ENCODE results near the gene SGSM1. TPM values are rescaled to one million over a fixed set of nuclear protein-coding genes. Genes with fewer than 3 reads are reported as not detected.
"Not testable (repeated sequence)": the region's sequence is repeated elsewhere in the genome, so short reads cannot be mapped to it uniquely, and the experiment has no call there.

The SGSM1 gene
- total RNA-seq, 2 donors from 2014 or later, result 3.6 to 4.6 TPM

DNA sequence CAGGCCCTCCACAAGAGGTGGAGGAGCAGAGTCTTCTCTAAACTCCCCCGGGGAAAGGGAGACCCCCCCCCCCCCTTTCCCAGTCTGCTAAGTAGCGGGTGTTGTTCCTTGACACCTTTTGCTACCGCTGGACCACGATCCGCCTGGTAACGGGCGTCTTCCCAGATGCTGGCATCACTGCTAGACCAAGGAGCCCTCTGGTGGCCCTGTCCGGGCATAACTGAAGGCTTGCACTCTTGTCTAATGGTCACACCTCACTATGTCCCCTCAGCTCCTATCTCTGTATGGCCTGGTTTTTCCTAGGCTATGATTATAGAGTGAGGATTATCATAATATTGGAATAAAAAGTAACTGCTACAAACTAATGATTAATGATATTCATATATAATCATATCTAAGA, 31.5 kb downstream of the SGSM1 start:
- intact Hi-C loops (cut with DNase I); H3K4me3 ChIP-seq; H3K36me3 ChIP-seq (replicated peaks in 1 of 2; ENCODE audit: insufficient read depth in 1 of 2, low read depth in 2 of 2); H3K27ac ChIP-seq; H3K9me3 ChIP-seq; H3K27me3 ChIP-seq; ATAC-seq: not testable (repeated sequence)
- DNase-seq, result peak in 3 of 4 donors; percentile 64 to 73 (median 65)
- 45 to 84% methylated on average over 4 to 7 of the region's 8 CpGs for WGBS, 2 donors
- peaks cover 11% of the 10 kb centered on the region for H3K4me1 ChIP-seq
- TF ChIP-seq CTCF (IDR thresholded peaks at IDR 0.05), result peak in 4 of 7 experiments; percentile 36 to 54 (median 48)

- intact Hi-C loops (cut with DNase I), result no loop called here
- Histone ChIP-seq H3K36me3 (replicated peaks in 1 of 2; ENCODE audit: insufficient read depth in 1 of 2, low read depth in 2 of 2) (no peaks in the 10 kb centered on the region), H3K27ac (no peak overlapping the region), H3K4me3 (no peak overlapping the region), H3K4me1 (peaks cover 11% of the 10 kb centered on the region), H3K27me3 (no peaks in the 10 kb centered on the region), H3K9me3 (no peaks in the 10 kb centered on the region)
- ATAC-seq (peak; percentile 63), DNase-seq (peak; percentile 38 to 70 (median 68))
- 10 to 35% methylated on average over 1 of the region's 1 CpG for WGBS, 2 donors
- TF ChIP-seq CTCF (IDR thresholded peaks at IDR 0.05), result no peak
- no peak for TF ChIP-seq POLR2A (IDR thresholded peaks at IDR 0.05)
Observed at GRCh38 chr22:24841261-24841660, 35.2 kb downstream of the SGSM1 start.

GRCh38 chr22:24843048-24843447, 37.0 kb downstream of the SGSM1 start:
- no peak overlapping the region for H3K4me3 ChIP-seq
- no peaks in the 10 kb centered on the region for H3K9me3 ChIP-seq
- WGBS, 2 donors, result 29 to 43% methylated on average over 3 of the region's 3 CpGs
- no peak for ATAC-seq
- intact Hi-C loops (cut with DNase I), result no loop called here
- no peaks in the 10 kb centered on the region for H3K27me3 ChIP-seq
- no peak for DNase-seq
- H3K27ac ChIP-seq, result no peak overlapping the region
- TF ChIP-seq POLR2A (IDR thresholded peaks at IDR 0.05) (no peak), CTCF (IDR thresholded peaks at IDR 0.05) (no peak)
- H3K36me3 ChIP-seq (replicated peaks in 1 of 2; ENCODE audit: insufficient read depth in 1 of 2, low read depth in 2 of 2), result no peaks in the 10 kb centered on the region
- peaks cover 11% of the 10 kb centered on the region for H3K4me1 ChIP-seq

DNA sequence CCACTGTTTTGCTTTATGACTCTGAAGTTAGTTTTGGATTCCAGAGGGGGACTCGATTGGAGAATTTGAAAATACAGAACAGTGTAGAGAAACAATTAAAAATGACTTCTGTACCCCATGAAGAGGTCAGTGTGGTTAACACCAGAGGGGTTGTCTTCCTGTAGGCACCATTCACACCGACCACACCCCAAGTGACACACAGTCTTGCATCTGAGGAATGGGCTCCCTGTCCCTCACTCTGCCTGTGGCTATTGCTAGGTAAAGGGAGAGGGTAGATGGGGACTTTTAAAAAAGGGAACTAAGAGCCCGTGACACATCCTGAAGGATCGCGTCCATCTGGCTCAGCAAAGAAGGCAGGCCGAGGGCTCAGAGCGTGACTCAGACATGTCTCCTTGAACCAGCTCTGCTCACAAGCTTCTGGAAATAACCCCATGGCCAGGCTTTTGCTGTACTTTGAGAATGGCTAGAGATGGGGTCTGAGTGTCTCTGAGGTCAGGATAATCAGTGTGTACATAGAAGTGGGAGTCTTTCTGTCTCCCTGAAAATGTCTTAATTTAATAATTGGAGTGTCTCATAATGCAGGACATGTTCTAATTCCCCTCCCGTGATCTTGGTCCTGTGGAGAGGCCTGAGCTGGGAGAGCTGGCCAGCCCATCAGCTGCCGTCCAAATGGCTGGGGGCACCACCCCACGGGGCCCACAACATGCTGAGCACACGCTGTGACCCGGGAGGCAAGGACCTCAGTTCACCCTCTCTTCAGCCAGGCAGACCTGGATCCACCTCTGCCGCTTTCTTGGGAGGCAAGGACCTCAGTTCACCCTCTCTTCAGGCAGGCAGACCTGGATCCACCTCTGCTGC, 39.3 kb downstream of the SGSM1 start:
- peak in 1 of 4 donors; percentile 15 for DNase-seq
- Histone ChIP-seq H3K36me3 (replicated peaks in 1 of 2; ENCODE audit: insufficient read depth in 1 of 2, low read depth in 2 of 2) (no peaks in the 10 kb centered on the region), H3K9me3 (no peaks in the 10 kb centered on the region), H3K4me1 (peaks cover 30% of the 10 kb centered on the region), H3K27me3 (no peaks in the 10 kb centered on the region), H3K27ac (no peak overlapping the region), H3K4me3 (no peak overlapping the region)
- TF ChIP-seq CTCF (IDR thresholded peaks at IDR 0.05) (no peak), POLR2A (IDR thresholded peaks at IDR 0.05) (no peak)
- WGBS, 2 donors, result 73 to 88% methylated on average over 10 to 13 of the region's 13 CpGs
- intact Hi-C loops (cut with DNase I), result no loop called here
- no peak for ATAC-seq

DNA sequence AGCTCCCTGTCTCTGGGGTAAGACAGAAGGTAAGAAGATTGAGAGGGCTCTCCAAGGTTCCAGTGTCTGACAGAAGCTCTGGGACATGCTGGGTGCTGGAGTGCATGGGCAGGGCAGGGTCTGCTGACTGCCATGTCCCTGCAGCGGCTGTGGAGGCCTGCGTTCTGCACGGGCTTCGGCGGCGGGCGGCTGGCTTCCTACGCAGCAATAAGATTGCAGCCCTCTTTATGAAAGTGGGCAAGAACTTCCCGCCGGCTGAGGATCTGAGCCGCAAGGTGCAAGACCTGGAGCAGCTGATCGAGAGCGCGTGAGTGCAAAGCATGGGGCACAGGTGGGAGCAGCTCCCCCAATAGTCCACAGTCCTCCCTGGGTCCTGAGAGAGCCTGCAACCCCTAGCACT, 41.5 kb downstream of the SGSM1 start:
- WGBS, 2 donors, result 87 to 97% methylated on average over 13 to 14 of the region's 14 CpGs
- no peaks in the 10 kb centered on the region for H3K27me3 ChIP-seq
- peaks cover 27% of the 10 kb centered on the region for H3K4me1 ChIP-seq
- no peaks in the 10 kb centered on the region for H3K9me3 ChIP-seq
- no peak overlapping the region for H3K27ac ChIP-seq
- DNase-seq (no peak), ATAC-seq (no peak)
- intact Hi-C loops (cut with DNase I), result no loop called here
- no peaks in the 10 kb centered on the region for H3K36me3 ChIP-seq (replicated peaks in 1 of 2; ENCODE audit: insufficient read depth in 1 of 2, low read depth in 2 of 2)
- no peak for TF ChIP-seq POLR2A (IDR thresholded peaks at IDR 0.05)
- no peak for TF ChIP-seq CTCF (IDR thresholded peaks at IDR 0.05)
- no peak overlapping the region for H3K4me3 ChIP-seq
